Limb (tissue), 2 donors: ENCODE measurements around the gene LRRC8C.

Experiments
- DNase-seq, 2 donors: peaks; one replicate each; pipeline ENCODE4 v3.0.0-alpha.2; 2016; ENCODE audit errors: extremely low spot score in 2 of 2

LRRC8C gene

GRCh38 chr1:89732206-89732605 lies 99.3 kb downstream of the LRRC8C start:
- DNase-seq = no peak

- DNase-seq = no peak
These were observed 99.8 kb downstream of the LRRC8C start for GRCh38 chr1:89732643-89733222.

- no peak for DNase-seq
These were observed 100.8 kb downstream of the LRRC8C start for GRCh38 chr1:89733748-89734147.

GRCh38 chr1:89734442-89734841 lies 101.5 kb downstream of the LRRC8C start:
- no peak for DNase-seq

GRCh38 chr1:89735479-89735878 lies 102.6 kb downstream of the LRRC8C start:
- no peak for DNase-seq

GRCh38 chr1:89736937-89737733 lies 104.2 kb downstream of the LRRC8C start:
- DNase-seq = no peak

- DNase-seq = no peak
These were observed 105.1 kb downstream of the LRRC8C start for GRCh38 chr1:89737985-89738510.

GRCh38 chr1:89739013-89739843 lies 106.3 kb downstream of the LRRC8C start:
- no peak for DNase-seq

GRCh38 chr1:89739844-89740216 lies 106.9 kb downstream of the LRRC8C start:
- DNase-seq = no peak

- no peak for DNase-seq
These were observed 110.9 kb downstream of the LRRC8C start for GRCh38 chr1:89743788-89744187.

GRCh38 chr1:89746424-89747149 lies 113.7 kb downstream of the LRRC8C start:
- DNase-seq = no peak

GRCh38 chr1:89753761-89754160 lies 120.8 kb downstream of the LRRC8C start:
- no peak for DNase-seq

- no peak for DNase-seq
These were observed 121.6 kb downstream of the LRRC8C start for GRCh38 chr1:89754518-89754917.

GRCh38 chr1:89755591-89755990 lies 122.7 kb downstream of the LRRC8C start:
- no peak for DNase-seq

- no peak for DNase-seq
These were observed 124.6 kb downstream of the LRRC8C start for GRCh38 chr1:89757532-89757931.

- no peak for DNase-seq
These were observed 125.2 kb downstream of the LRRC8C start for GRCh38 chr1:89758156-89758555.

GRCh38 chr1:89759036-89759435 lies 126.1 kb downstream of the LRRC8C start:
- DNase-seq = no peak

GRCh38 chr1:89760496-89760895 lies 127.6 kb downstream of the LRRC8C start:
- DNase-seq = no peak

GRCh38 chr1:89761338-89761737 lies 128.4 kb downstream of the LRRC8C start:
- DNase-seq = no peak

- no peak for DNase-seq
These were observed 129.0 kb downstream of the LRRC8C start for GRCh38 chr1:89761901-89762300.

- peak in 1 of 2 donors; percentile 28 for DNase-seq
These were observed 129.5 kb downstream of the LRRC8C start for GRCh38 chr1:89762386-89762778.
